GM19240 (cell line): ENCODE results near the gene CLPSL1.

ENCODE experiments used
- DNase-seq: peaks from one replicate; pipeline ENCODE4 v3.0.0; 2011; ENCODE audit warnings: low spot score; ENCODE audit not compliant: insufficient read length

CLPSL1 gene

DNA sequence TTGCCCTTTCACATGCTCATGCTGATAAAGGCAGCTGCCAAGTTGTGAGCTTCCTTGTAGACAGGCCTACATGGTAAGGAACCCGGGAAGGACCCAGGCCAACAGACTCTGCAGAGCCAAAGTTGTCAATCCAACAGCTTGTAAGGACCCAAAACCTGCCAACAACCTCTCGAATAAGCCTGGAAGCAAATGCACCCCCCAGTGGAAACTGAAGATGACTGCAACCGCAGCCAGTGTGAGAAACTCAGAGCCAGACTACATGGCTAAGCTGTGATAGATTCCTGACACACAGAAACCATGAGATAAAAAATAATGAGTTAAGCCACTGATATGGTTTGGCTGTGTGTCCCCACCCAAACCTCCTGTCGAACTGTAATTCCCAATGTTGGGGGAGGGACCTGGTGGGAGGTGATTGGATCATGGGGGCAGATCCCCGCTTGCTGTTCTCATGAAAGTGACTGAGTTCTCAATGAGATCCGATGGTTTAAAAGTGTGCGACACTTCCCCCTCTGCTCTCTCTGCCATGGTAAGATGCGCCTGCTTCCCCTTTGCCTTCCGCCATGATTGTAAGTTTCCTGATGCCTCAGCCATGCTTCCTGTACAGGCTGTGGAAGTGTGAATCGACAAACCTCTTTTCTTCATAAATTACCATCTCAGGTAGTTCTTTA, 23.2 kb upstream of the CLPSL1 start:
- DNase-seq, result peak; percentile 32

DNA sequence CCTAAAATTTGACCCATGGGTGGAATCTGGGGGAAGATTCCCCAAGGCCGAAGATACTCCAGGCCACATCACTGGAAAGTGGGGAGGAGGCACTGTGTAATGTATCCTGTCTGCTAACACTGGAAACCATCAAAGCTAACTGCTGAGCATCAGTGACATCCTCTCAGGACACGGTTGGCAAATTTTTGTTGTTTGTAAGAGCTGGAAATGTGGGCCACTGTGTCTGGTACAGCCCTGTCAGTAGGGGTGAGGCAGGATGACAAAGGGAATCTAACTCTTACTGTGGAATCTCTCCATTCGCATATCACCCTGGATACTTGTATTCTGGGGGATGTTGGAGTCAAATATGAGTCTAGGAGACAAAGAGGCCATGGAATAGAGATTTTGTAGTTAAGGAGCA, 21.4 kb upstream of the CLPSL1 start:
- DNase-seq, result no peak

DNA sequence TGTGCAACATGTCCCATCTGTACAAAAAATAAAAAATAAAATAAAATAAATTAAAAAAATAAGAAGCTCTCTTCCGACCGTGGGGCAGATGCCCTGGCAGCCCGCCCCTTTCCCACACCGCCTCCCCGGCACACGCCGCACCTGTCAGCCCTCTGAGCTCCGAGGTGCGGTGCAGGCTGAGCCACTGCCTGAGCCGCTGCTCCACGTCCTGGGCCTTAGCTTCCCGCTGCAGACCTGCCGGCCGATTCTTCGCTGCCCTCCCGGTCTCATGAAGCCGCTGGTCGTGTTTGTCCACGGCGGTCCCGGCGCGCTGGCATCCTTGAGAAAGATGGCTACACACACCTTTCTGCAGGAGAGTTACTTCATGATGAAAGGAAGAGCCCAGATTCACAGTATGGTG, 15.1 kb upstream of the CLPSL1 start:
- DNase-seq, result no peak

DNA sequence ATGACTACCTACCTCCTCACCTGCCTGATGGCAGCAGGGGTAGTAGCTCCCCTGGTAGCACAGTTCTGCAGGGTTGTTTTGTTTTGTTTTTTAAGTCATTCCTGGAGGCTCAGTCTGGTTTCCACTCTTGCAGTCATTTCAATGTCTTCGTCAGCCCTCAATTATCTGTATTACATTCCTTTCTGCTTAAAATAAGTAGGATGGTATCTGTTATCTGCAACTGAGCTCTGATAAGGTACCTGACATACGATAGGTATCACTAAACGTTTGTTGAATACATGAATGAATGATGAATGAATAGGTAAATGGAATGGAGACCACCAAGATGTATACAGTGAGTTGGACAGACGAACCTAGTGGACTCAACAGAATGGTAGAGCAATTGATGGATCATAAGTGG, 11.6 kb upstream of the CLPSL1 start:
- DNase-seq, result no peak

DNA sequence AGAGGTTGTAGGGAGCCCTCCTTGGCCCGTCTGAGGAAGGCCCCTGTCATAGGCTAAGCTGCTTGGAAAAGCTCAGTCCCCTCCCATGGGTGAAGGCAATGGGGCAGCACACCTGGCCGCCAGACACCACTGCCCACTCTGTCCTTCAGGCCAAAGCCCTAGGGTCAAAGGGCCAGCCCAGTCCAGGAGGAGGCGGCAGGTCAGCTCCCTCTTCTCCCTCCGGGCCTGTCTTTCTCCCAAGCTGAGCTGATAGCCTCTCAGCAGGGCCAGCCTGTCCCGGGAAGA, 9.5 kb upstream of the CLPSL1 start:
- DNase-seq, result no peak

DNA sequence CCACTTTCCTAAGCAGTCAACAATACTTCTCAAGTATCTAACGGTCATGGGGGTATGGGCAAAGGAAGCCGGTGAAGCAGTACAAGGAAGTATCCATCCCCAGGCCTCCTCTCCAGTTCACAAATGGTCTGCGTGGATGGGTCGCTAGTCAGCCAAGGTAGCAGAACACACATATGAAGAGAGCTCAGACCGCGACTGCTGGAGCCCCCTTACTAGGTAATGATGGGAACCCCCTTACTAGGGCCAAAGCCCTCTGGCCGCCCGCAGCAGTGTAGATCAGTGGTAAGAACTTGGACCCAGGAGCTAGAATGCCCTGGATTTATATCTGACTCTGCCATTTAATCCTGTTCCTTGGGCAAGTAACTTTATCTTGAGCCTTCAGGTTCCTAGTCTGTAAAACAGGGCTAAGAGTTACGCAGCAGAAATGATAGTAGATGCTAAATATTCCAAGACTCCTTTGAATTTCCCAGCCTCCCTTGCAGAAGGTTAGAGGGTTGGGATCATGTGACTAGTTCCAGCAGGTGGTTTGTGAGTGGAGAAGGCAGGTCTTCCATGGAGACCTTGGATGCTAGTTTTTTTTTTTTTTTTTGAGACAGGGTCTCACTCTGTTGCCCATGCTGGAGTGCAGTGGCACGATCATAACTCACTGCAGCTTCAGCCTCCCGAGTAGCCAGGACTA, 6.6 kb upstream of the CLPSL1 start:
- no peak for DNase-seq

DNA sequence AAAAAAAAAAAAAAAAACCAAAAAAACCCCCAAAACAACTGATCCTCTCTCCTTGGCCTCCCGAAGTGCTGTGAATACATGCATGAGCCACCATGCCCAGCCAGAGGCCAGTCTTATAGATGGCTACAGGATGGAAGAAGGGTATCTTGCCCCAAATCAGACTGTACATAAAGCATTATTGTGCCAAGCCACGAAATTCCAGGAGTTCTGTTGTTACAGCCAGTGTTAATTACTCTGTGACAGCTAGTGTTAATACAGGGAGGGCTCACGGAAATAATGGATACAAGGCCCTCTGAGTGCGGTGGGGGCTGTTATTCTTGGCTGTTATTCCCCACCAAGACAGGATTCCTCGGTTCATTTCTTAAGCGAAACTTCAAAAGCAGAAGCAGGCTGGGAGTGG, 5.8 kb upstream of the CLPSL1 start:
- DNase-seq, result no peak

DNA sequence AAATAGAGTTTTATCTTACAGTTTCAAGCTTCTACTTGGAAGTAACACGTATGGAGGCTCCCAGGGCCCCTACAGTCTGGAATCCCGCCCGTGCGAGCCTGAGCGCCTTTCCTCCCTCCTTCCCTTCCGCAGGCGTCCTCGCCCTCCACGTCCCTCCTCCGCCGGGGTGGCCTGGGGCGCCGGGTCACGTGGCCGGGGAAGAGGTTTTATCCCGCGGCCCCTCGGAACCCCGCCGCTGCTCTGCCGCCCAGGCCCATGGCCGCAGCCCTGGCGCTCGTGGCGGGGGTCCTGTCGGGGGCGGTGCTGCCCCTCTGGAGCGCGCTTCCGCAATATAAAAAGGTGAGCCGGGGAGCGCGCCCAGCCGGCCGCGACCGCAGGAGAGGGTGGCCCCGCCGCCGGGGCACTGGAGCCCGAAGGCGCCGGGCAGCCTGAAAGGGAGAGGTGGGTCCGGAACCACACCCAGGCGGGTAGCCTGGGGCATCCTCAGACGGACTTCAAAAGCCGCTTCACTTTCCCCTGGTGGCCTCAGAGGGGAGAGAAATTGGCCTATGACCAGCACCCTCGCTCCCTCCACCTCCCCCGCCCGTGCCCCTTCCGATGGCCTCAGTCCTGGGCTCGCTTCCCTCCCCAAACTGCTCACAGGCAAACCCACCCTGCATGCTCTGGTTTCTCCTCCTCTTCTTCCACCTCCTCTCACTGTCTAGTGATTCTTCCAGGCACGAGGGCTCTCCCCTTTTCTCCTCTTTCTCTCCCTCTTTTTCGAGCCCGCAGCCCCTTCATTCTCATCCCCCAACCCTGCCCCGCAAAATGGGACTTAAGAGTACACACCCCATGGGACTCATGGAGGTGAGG, 4.2 kb upstream of the CLPSL1 start, which contains the start of gene CLPSL2:
Gene CLPSL2 (plus strand): TSS at position 235 of the 852 bp plus-strand sequence. CDS start 21 bp downstream, at position 256.
- no peak for DNase-seq

DNA sequence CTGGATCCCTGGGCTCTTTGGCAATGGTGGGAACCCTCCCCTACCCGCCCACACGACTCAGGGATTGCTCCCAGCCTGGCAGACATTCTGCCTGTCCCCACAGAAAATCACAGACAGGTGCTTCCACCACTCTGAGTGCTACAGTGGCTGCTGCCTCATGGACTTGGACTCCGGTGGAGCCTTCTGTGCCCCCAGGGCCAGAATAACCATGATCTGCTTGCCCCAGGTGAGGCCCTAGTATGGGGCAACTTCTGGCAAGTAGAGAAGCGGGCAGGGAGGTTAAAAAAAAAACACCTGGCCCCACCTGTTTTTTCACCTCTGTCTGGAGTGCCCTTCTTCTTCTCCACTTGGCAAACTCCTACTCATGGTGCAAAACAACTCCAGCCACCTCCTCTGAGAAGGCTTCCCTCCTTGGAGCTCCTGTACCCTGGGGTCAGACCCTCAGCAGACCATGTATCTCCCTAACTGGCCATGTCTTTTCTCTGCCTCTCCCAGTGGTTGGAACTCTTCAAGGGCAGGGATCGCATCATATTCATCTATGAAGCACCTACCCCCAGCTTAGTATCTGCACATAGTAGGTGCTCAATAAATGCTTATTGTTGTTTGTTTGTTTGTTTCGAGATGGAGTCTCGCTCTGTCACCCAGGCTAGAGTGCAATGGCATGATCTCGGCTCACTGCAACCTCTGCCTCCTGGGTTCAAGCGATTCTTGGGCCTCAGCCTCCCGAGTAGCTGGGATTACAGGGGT, 3.3 kb upstream of the CLPSL1 start:
- DNase-seq, result no peak

DNA sequence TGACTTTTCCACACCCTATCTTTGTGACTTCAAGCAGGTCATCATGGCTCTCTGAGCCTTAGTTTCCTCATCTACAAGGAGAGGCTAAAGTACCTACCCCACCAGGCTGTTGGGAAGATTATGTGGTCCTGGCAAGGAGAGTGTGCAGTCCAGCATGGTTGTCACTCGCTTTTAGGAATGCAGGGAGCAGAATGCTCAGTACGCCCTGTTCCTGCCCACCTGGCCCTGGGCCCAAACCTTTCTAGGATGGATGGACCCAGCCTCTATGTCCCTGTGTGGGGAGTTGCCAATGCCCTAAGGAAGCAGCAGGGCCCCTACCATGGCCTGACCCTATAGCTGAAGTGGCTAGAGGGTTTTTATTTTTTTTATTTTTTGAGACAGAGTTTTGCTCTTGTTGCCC, 2.4 kb upstream of the CLPSL1 start:
- no peak for DNase-seq

DNA sequence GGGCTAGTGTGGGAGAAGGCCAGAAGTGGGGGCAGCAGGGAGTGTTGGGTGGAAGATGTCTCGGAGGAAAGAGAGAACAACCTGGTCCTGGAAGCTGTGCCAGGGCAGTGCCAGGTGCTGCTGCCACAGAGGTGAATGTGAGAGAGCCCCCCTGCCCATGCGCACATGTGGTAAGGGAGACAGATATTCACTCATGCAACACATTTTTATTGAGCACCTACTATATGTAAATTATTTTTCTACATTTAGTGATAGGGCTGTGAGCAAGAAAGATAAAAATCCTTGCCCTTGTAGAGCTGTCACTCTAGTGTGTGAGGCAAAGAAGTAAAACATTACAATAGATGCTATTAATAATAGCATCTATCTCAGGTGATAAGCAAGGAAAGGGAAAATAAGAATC, 471 bp downstream of the CLPSL1 start:
- no peak for DNase-seq

DNA sequence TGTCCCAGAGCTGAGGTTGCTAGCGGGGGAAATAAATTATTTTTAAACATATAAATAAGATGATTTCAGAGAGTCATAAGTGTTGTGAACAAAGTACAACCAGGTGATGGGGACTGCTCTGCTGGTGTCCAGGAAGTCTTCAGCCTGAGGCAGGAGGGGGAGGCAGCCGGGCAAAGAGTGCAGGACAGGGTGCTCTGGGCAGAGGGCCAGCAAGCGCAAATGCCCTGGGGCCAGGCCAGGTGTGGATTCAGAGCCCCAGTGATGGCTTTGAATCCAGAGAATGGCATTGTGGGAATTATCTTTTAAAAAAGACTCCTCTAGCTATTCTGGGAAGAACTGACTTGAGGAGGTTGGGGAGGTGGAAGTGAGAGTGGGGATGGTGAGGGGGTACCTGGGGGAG, 1.6 kb downstream of the CLPSL1 start:
- no peak for DNase-seq

DNA sequence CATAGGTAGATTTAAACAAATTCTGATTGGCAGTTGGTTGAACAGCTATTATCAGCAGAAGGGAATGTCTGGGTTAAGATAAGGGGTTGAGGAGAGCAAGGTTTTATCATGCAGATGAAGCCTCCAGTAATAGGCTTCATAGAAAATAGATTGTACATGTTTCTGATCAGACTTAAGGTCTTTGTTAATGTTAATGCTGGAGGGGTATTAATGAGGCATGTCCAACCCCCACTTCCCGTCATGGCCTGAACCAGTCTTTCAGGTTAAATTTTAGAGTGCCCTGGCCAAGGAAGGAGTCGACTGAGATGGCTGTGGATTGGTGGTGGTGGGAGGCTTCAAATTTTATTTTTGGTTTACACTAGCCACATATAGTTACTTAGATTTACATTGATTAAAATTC, 3.4 kb downstream of the CLPSL1 start:
- DNase-seq, result no peak

DNA sequence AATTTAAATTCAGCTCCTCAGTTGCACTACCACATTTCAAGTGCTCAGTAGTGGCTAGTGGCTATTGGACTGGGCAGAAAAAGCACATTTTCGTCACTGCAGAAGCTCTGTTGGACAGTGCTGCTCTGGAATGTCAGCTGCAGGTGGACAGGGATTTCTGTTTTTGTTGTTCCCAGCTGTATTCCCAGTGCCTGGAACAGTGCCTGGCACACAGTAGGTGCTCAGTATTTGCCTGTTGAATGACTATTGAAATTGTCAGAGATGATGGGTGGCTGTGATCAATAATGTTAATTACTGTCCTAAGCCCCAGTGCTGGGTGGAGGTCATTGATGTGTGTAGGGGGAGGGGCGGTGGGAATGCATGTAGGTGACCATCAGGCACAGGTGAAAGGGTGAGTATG, 5.5 kb downstream of the CLPSL1 start:
- no peak for DNase-seq

DNA sequence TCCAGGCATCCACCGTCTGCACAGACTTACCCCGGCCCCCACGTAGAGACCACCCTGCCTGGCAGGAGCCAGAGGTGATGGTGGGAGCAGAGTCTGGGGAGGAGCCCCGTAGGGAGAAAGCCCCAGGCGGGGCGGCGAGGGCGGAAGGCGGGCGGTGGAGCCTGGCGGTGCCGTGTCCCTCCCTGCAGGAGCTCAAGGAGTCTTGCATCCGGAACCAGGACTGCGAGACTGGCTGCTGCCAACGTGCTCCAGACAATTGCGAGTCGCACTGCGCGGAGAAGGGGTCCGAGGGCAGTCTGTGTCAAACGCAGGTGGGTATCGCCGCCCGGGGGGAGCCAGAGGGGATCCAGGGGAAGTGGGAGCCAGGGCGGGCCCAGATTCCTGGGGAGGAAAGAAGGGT, 6.0 kb downstream of the CLPSL1 start:
- DNase-seq, result no peak

DNA sequence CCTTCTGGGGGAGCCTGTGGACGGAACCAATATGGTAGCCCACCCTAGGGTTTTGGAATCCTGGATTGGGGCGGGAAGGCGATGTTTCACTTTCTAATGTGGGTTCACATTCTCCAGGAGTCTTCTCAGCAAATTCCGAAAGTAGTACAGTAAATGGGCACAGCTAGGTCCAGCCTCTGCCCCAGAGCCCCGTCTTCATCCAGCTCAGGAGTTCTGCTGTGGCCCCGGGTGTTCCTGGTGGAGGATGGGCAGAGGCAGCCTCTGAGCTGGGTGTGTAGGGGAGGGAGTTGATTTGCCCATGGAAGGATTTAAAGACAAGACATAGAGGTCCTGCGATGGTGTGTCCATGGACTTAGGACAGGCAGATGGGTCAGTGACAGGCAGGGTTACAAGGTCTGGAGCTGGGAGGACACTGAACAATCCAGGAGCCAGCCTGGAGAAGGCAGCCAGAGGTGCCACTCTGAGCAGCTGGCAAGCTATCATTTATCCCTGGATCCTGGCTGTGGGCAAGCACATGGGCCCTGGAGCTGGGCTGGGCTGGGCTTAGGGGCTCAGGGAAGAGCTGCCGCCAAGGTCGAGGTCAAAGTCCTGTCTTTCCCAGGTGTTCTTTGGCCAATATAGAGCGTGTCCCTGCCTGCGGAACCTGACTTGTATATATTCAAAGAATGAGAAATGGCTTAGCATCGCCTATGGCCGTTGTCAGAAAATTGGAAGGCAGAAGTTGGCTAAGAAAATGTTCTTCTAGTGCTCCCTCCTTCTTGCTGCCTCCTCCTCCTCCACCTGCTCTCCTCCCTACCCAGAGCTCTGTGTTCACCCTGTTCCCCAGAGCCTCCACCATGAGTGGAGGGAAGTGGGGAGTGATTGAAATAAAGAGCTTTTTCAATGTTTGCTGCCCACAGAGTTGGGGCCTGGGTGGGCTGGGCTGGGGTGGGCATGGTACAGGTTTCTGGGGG, 6.7 kb downstream of the CLPSL1 start:
- no peak for DNase-seq

DNA sequence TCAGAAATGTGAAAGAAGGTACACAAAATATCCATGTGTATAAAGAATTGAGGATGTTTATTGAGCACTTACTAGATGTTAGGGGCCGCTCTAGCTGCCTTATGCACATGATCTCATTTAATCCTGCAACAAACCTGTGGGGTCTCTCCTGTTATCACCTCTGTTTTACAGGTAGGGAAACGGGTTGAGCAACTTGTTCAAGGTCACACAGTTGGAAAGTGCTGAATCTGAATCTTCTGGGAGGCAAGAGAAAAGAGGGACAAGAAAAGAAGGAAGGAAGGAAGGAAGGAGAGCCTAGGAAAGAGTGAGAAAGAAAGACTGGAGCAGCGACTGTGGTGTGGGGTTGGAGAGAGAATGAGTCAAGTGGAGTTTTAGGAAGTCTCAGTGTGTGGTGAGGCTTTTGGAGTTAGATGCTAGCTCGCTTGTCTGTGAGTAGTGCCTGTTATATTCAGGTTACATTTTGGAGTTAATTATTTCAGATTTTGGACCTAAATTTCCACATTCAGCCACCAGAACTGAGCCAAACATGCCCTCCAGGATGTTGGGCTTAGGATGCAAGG, 7.7 kb downstream of the CLPSL1 start:
- DNase-seq, result no peak

DNA sequence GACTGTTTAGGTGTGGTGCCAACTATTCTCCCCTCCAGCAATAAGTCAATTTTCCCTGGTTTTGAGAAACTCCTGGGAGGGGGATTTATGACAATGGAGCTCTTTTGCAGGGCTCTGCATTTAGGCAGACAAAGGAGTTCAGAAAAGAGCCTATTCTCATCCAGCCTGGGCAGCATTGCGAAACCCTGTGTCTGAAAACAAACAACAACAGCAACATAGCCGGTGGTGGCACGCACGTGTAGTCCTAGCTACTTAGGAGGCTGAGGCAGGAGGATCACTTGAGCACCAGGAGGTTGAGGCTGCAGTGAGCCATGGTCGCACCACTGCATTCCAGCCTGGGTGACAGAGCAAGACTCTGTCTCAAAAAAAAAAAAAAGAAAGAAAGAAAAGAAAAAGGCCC, 9.9 kb downstream of the CLPSL1 start:
- no peak for DNase-seq

DNA sequence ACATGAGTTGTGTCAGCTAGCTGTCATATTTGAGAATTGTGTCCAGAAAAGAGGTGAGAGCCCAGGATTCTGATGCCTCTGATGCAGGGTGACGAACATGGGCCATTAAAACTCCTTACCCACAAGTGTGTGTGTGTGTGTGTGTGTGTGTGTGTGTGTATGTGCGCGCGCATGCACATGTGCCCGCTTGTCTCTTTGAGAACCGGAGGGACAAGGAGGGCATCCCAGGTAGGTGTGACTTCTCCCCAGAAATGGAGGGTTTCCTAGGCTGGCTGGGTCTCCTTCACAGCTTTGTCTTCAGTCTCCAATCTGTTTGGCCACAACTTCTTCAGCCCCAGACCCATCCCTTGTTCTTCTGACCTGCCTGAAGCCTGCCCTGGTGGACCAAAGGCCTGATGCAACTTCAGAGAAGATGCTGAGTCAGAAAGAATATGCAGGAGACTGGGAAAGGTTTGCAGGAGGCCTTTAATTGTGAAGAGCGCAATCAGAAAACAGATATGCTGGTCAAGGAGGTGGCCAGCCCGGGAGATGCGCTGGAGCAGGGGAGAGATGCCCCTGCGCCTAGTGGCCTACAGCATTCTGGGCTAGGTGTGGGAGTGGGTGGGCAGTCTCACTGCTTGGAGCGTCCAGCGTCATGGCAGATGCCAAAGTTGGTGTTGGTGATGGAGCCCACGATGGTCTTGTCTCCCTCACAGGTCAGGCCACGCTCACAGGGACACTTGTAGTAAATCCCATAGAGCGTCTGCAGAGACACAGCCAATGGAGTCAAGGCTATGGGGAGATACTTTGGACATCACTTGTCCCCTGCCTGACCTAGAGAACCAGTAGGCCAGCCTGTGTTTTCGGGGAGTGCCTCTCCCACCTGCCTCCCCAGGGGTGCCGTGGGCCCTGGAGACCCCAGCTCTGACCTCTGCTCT, 14.0 kb downstream of the CLPSL1 start:
- DNase-seq, result no peak
